Neural progenitor cell (in vitro differentiated cells): Measurements from ENCODE around the gene PI4KB.

Experiments
- EZH2 ChIP-seq: fragments of 200-600 bp; sonication (generic); IDR thresholded peaks from 2 replicates; pipeline ENCODE4 v1.6.1; 2017; ENCODE audit warnings: antibody characterized with exemption, mild to moderate bottlenecking, moderate library complexity
- TF ChIP-seq, protein P1 (sequence below): fragments of 200-600 bp; sonication (generic); IDR thresholded peaks from 2 replicates; pipeline ENCODE4 v1.5.1; 2017; ENCODE audit warnings: antibody characterized with exemption, mild to moderate bottlenecking

DNA sequence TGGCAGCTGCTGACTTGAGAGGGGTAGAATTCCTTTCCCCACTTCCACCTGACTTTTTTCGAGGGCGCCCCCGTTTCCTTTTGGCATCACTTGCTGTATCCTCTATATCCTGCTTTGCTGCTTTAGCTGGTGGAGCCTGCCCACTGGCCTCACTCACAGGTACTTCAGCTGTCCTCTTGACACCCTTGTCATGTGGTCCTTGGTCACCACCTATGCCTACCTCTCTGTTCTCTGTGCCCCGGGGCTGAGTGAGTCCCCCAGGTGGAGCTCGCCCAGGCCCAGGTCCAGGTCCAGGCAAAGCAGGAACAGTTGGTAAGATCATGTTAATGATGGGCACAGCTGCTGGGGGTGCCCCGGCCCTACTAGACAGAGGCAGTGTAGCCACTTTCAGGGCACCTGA is 15.4 kb upstream of the PI4KB start:
- TF ChIP-seq, protein P1, sequence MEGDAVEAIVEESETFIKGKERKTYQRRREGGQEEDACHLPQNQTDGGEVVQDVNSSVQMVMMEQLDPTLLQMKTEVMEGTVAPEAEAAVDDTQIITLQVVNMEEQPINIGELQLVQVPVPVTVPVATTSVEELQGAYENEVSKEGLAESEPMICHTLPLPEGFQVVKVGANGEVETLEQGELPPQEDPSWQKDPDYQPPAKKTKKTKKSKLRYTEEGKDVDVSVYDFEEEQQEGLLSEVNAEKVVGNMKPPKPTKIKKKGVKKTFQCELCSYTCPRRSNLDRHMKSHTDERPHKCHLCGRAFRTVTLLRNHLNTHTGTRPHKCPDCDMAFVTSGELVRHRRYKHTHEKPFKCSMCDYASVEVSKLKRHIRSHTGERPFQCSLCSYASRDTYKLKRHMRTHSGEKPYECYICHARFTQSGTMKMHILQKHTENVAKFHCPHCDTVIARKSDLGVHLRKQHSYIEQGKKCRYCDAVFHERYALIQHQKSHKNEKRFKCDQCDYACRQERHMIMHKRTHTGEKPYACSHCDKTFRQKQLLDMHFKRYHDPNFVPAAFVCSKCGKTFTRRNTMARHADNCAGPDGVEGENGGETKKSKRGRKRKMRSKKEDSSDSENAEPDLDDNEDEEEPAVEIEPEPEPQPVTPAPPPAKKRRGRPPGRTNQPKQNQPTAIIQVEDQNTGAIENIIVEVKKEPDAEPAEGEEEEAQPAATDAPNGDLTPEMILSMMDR = no peak
- TF ChIP-seq EZH2 = no peak
